GM13977 (cell line): Measurements from ENCODE around the gene SHC1.

Source experiments
- DNase-seq: peaks from one replicate; pipeline ENCODE4 v3.0.0; 2012; ENCODE audit warnings: low spot score
- in situ Hi-C: fragments of 300-500 bp; cut with MboI; formaldehyde crosslinking; loops from one replicate; pipeline ENCODE4 v1.12.0; 2022; ENCODE audit warnings: low sequenced_read_pairs, low pct_unique_long_range_greater_than_20kb, mixed read lengths, inconsistent platforms; ENCODE audit not compliant: unreplicated experiment
- TF ChIP-seq, protein P1 (sequence below): IDR thresholded peaks from 2 replicates; pipeline ENCODE4 v1.5.1; 2012; ENCODE audit warnings: mild to moderate bottlenecking, control low read depth; ENCODE audit not compliant: insufficient read depth; ENCODE audit errors: extremely low read depth, missing control alignments

SHC1 gene

DNA sequence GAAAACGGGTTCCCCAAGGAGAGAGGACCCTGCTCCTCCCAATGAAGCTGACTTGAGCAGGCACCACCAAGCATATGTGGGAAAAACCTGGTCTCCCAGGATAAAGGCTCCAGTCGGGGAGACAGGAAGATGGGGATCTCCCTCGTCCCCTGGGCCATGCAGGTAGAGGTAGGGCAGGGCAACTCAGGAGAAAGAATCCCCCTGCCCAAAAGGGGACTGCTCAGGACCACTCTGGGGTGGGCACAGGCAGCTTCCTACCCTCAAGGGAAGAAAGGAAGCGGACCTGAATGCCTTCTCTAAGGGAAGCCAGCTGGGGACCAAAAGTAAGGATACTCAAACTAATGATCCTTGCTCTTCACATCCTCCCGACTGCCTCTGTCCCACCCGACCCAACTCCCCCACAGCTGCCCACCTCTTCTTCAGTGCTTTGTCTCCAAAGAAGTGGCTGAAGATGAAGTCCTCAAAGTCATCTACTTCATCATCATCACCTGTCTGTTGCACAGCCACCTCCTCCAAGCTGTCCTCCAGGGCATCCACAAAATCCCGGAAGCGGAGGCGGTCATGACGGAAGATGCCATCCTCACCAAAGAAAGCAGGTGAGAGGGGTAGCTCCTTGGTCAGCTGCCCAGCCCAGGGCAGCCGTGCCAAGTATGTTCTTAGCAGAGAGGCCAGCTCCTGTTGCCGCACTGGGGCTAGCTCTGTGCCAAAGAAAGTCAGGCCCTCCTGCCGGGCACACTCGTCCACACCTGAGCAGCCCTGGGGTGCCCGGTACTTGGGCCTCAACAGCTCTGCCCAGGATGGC is 25.2 kb downstream of the SHC1 start:
- in situ Hi-C loops = no loop called here
- DNase-seq = no peak
- TF ChIP-seq, protein P1, sequence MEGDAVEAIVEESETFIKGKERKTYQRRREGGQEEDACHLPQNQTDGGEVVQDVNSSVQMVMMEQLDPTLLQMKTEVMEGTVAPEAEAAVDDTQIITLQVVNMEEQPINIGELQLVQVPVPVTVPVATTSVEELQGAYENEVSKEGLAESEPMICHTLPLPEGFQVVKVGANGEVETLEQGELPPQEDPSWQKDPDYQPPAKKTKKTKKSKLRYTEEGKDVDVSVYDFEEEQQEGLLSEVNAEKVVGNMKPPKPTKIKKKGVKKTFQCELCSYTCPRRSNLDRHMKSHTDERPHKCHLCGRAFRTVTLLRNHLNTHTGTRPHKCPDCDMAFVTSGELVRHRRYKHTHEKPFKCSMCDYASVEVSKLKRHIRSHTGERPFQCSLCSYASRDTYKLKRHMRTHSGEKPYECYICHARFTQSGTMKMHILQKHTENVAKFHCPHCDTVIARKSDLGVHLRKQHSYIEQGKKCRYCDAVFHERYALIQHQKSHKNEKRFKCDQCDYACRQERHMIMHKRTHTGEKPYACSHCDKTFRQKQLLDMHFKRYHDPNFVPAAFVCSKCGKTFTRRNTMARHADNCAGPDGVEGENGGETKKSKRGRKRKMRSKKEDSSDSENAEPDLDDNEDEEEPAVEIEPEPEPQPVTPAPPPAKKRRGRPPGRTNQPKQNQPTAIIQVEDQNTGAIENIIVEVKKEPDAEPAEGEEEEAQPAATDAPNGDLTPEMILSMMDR = no peak

DNA sequence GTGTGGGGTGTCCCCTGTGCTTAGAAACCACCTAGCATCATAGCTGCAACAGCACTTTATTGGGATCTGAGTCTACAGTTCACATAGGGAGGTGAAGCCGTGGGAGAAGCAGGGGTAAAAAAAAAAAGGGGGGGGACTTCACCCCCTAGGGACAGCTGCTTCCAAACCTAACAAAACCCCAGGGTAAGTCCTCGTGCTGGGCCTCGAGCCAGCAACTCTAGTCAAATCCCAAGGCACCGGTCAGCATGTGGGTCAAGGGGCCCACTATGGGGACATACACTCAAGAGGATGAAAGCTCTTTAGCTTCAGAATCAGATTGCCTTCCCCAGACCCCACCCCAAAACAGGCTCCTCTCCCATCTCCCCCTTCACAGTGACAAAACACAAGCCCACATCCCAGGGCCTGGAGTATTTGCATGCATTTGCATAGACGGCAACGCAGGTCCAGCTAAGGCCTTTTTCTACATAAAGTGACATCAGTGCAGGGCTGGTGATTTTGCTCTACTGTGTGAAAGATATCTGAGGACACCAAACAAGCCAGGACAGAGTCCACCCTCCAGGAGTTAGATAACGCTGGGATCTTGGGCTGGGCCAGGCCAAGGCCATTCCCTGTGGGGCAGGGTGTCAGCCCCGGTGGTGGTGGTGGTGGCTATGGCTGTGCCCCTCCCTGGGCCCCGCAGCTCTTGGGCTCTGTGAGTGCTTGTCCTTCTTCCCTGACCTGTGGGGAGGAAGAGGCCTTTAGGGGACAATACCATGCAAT is 26.0 kb downstream of the SHC1 start:
- in situ Hi-C loops = no loop called here
- DNase-seq = no peak
- TF ChIP-seq, protein P1 = no peak

- in situ Hi-C loops = no loop called here
These were observed 26.7 kb downstream of the SHC1 start for GRCh38 chr1:154943649-154944400.

GRCh38 chr1:154941333-154942013 is 29.1 kb downstream of the SHC1 start:
- TF ChIP-seq, protein P1 = no peak
- in situ Hi-C loops = no loop called here
- no peak for DNase-seq

More at GRCh38 chr1:154943649-154944400, 26.7 kb downstream of the SHC1 start:
- TF ChIP-seq, protein P1 = peak; percentile 84
- DNase-seq = peak; percentile 55

- in situ Hi-C loops = no loop called here
- TF ChIP-seq, protein P1 = no peak
- peak; percentile 57 for DNase-seq
These were observed 29.8 kb downstream of the SHC1 start for GRCh38 chr1:154940651-154941194.

- TF ChIP-seq, protein P1 = no peak
- DNase-seq = no peak
- in situ Hi-C loops = no loop called here
These were observed 30.4 kb downstream of the SHC1 start for GRCh38 chr1:154940213-154940560.
